ENCODE measurements around the gene CFL1. TPM values are rescaled to one million over a fixed set of nuclear protein-coding genes. Genes with fewer than 3 reads are reported as not detected.

Gene CFL1
- total and polyA plus RNA-seq, 2 of the 8 experiments (the other 6 are each of a cell fraction or from before 2014, with no cell fraction given) = 1,252 to 1,365 TPM

DNA sequence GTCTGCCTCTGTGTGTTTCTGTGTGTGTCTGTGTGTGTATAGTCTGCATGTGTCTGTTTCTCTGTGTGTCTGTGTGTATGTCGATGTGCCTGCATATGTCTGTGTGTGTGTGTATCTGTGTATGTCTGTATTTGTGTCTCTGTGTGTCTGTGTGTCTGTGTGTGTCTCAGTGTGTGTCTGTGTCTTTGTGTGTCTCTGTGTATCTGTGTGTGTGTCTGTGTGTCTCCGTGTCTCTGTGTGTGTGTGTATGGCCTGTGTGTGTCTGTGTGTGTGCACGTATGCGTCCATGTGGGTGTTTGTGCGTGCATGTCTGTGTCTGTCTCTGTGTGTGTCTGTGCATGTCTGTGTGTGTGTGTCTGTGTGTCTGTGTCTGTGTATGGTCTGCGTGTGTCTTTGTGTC, 23.8 kb downstream of the CFL1 start (continued):
- TF ChIP-seq JUN (IDR thresholded peaks at IDR 0.05; ENCODE audit: low read depth, low read length) (no peak), CBX8 (IDR thresholded peaks at IDR 0.05; ENCODE audit: borderline replicate concordance, low read depth, low read length) (no peak), KDM4A (IDR thresholded peaks at IDR 0.05; ENCODE audit: low read depth, low read length, severe bottlenecking) (no peak), HDAC2 (IDR thresholded peaks at IDR 0.05; ENCODE audit: borderline replicate concordance in 1 of 2, low read depth in 2 of 2, low read length in 2 of 2) (no peak), EZH2 (IDR thresholded peaks at IDR 0.05; ENCODE audit: low read depth, low read length, severe bottlenecking) (no peak), POLR2A (IDR thresholded peaks at IDR 0.05; ENCODE audit: control extremely low read depth in 1 of 2, low read depth in 2 of 2, low read length in 2 of 2) (no peak)

All from H1 (cell line).